PC-3 (cell line): Measurements from ENCODE around the gene SLC1A2. TPM values are rescaled to one million over a fixed set of nuclear protein-coding genes. Genes with fewer than 3 reads are reported as not detected.

ENCODE experiments used
- ATAC-seq: fragments of 200-7000 bp; cut with Tn5 transposase; 2 replicates; pipeline ENCODE4 v1.9.1; 2020; ENCODE audit warnings: mild to moderate bottlenecking, moderate library complexity
- BruUV-seq: library from RNA; stranded (reverse); fragments of 400-500 nt; replicated peaks from 2 replicates; lab custom pipeline; 2021; lab: Mats Ljungman, UMichigan
- CTCF ChIA-PET: fragments of 300-600 bp; sonication (Branson Sonifier 250); formaldehyde crosslinking; loops from one replicate; lab custom pipeline; 2022; ENCODE audit warnings: antibody characterized with exemption; lab: Charles Lee
- POLR2A ChIA-PET: fragments of 300-600 bp; sonication (Branson Sonifier 250); formaldehyde crosslinking; loops from one replicate; lab custom pipeline; 2022; ENCODE audit warnings: antibody characterized with exemption; ENCODE audit not compliant: unreplicated experiment; lab: Charles Lee
- DNase-seq: peaks from one replicate; pipeline ENCODE4 v3.0.0-alpha.2; 2015
- H2AFZ ChIP-seq: fragments of 300-600 bp; sonication (generic); 2 replicates; pipeline ENCODE4 v1.6.0; 2016; ENCODE audit warnings: antibody characterized with exemption, low read length
- H3F3A ChIP-seq: fragments of 300-600 bp; sonication (generic); one replicate; pipeline ENCODE4 v1.6.0; 2017; ENCODE audit warnings: antibody characterized with exemption, low read length, control low read depth, mild to moderate bottlenecking; ENCODE audit not compliant: unreplicated experiment
- H3K27ac ChIP-seq: fragments of 300-600 bp; sonication (generic); 2 replicates; pipeline ENCODE4 v1.5.1; 2016; ENCODE audit warnings: mild to moderate bottlenecking, low read length
- H3K27me3 ChIP-seq: fragments of 300-600 bp; sonication (generic); 2 replicates; pipeline ENCODE4 v1.6.1; 2016; ENCODE audit warnings: low read length, mixed read lengths
- H3K36me3 ChIP-seq: fragments of 300-600 bp; sonication (generic); 2 replicates; pipeline ENCODE4 v1.6.1; 2016; ENCODE audit warnings: low read depth, mixed run types, low read length, mixed read lengths
- H3K4me1 ChIP-seq: fragments of 300-600 bp; sonication (generic); 2 replicates; pipeline ENCODE4 v1.5.1; 2016; ENCODE audit warnings: low read length; ENCODE audit not compliant: insufficient read depth
- H3K4me2 ChIP-seq: fragments of 300-600 bp; sonication (generic); 2 replicates; pipeline ENCODE4 v1.6.0; 2016; ENCODE audit warnings: low read length
- H3K4me3 ChIP-seq: fragments of 300-600 bp; sonication (generic); 2 replicates; pipeline ENCODE4 v1.5.1; 2016; ENCODE audit warnings: mild to moderate bottlenecking, low read length, mixed read lengths
- H3K79me2 ChIP-seq: fragments of 300-600 bp; sonication (generic); 2 replicates; pipeline ENCODE4 v1.6.1; 2017; ENCODE audit warnings: low read length, mixed read lengths
- H3K9ac ChIP-seq: fragments of 300-600 bp; sonication (generic); 2 replicates; pipeline ENCODE4 v1.6.0; 2016; ENCODE audit warnings: mild to moderate bottlenecking, low read length
- H3K9me2 ChIP-seq: fragments of 300-600 bp; sonication (generic); replicated peaks from 2 replicates; pipeline ENCODE4 v1.6.1; 2016; ENCODE audit warnings: mixed run types, low read length, mixed read lengths
- H3K9me3 ChIP-seq: fragments of 300-600 bp; sonication (generic); 2 replicates; pipeline ENCODE4 v1.6.1; 2016; ENCODE audit warnings: low read length, mixed read lengths
- H4K20me1 ChIP-seq: fragments of 300-600 bp; sonication (generic); 2 replicates; pipeline ENCODE4 v1.6.1; 2016; ENCODE audit warnings: low read length, mixed read lengths
- CTCF ChIP-seq: fragments of 300-600 bp; sonication (generic); conservative IDR thresholded peaks from 2 replicates; pipeline ENCODE4 v1.5.1; 2017; ENCODE audit warnings: antibody characterized with exemption, low read depth, mild to moderate bottlenecking, low read length
- EZH2 ChIP-seq: fragments of 300-600 bp; sonication (generic); IDR thresholded peaks from one replicate; pipeline ENCODE4 v1.6.1; 2017; ENCODE audit warnings: antibody characterized with exemption, mild to moderate bottlenecking, low read length; ENCODE audit not compliant: unreplicated experiment
- EZH2phosphoT487 ChIP-seq: fragments of 300-600 bp; sonication (generic); IDR thresholded peaks from 2 replicates; pipeline ENCODE4 v1.6.1; 2018; ENCODE audit warnings: mild to moderate bottlenecking, antibody characterized with exemption, low read length, borderline replicate concordance
- intact Hi-C: fragments of 100-400 bp; cut with micrococcal nuclease; formaldehyde crosslinking; loops from 2 replicates; pipeline ENCODE4 v1.9.0; 2023
- total RNA-seq: library from RNA; depleted of rRNA; stranded (reverse); fragments of >200 nt; gene quantifications from 2 replicates; pipeline ENCODE4 v1.2.3, GENCODE V29; 2014

SLC1A2 gene
- total RNA-seq, 1 experiment from 2014 or later: 0.18 TPM

- no peak for ATAC-seq
- intact Hi-C loops: no loop called here
These were observed 151.9 kb downstream of the SLC1A2 start for GRCh38 chr11:35267504-35267903.

GRCh38 chr11:35265755-35266454 is 153.5 kb downstream of the SLC1A2 start:
- no peak for TF ChIP-seq EZH2
- no peak for TF ChIP-seq CTCF
- no peak for TF ChIP-seq EZH2phosphoT487
- Histone ChIP-seq H3K4me2 (no peak overlapping the region), H3K9me2 (no peaks in the 10 kb centered on the region), H3K36me3 (no peaks in the 10 kb centered on the region), H3K27me3 (no peaks in the 10 kb centered on the region), H2AFZ (no peak overlapping the region), H4K20me1 (no peaks in the 10 kb centered on the region), H3K27ac (no peak overlapping the region), H3K9ac (no peak overlapping the region), H3K9me3 (no peaks in the 10 kb centered on the region), H3F3A (no peaks in the 10 kb centered on the region), H3K79me2 (no peaks in the 10 kb centered on the region), H3K4me1 (peaks cover 8% of the 10 kb centered on the region), H3K4me3 (no peak overlapping the region)
- ChIA-PET POLR2A (no interaction called here), CTCF (no interaction called here)
- BruUV-seq: no TSS peak
- no peak for ATAC-seq
- intact Hi-C loops: no loop called here
- no peak for DNase-seq

More at GRCh38 chr11:35267504-35267903, 151.9 kb downstream of the SLC1A2 start:
- BruUV-seq: no TSS peak
- no peaks in the 10 kb centered on the region for H3F3A ChIP-seq
- H3K27me3 ChIP-seq: no peaks in the 10 kb centered on the region
- H3K4me1 ChIP-seq: peaks cover 4% of the 10 kb centered on the region; the same call in 1 of the 2 replicates
- ChIA-PET CTCF (no interaction called here), POLR2A (no interaction called here)
- no peak overlapping the region for H3K4me2 ChIP-seq
- no peak overlapping the region for H2AFZ ChIP-seq
- H3K36me3 ChIP-seq: no peaks in the 10 kb centered on the region
- TF ChIP-seq EZH2phosphoT487 (no peak), EZH2 (no peak), CTCF (no peak)
- no peaks in the 10 kb centered on the region for H4K20me1 ChIP-seq
- H3K9me3 ChIP-seq: no peaks in the 10 kb centered on the region
- H3K4me3 ChIP-seq: no peak overlapping the region
- H3K27ac ChIP-seq: 0 out of 2 replicates have a peak overlapping the region, but pooled peaks have one; percentile 8
- H3K9ac ChIP-seq: no peak overlapping the region
- peak; percentile 43 for DNase-seq
- no peaks in the 10 kb centered on the region for H3K9me2 ChIP-seq
- H3K79me2 ChIP-seq: no peaks in the 10 kb centered on the region

- Histone ChIP-seq H4K20me1 (no peaks in the 10 kb centered on the region), H3K27me3 (no peaks in the 10 kb centered on the region), H3K9me2 (no peaks in the 10 kb centered on the region), H3K27ac (no peak overlapping the region), H3K36me3 (no peaks in the 10 kb centered on the region), H3K4me1 (peaks cover 14% of the 10 kb centered on the region), H3K79me2 (no peaks in the 10 kb centered on the region), H3K4me3 (no peak overlapping the region), H3K9ac (no peak overlapping the region), H3K9me3 (no peaks in the 10 kb centered on the region), H3F3A (no peaks in the 10 kb centered on the region), H3K4me2 (no peak overlapping the region), H2AFZ (no peak overlapping the region)
- no TSS peak for BruUV-seq
- POLR2A ChIA-PET: interaction anchor here (0.6 kb wide), 1 partner anchor 338 kb away, joined by 4 read pairs; no protein-coding TSS in a partner anchor
- intact Hi-C loops: no loop called here
- TF ChIP-seq CTCF (no peak), EZH2phosphoT487 (no peak)
- ATAC-seq (no peak), DNase-seq (no peak)
- CTCF ChIA-PET: no interaction called here
These were observed 156.6 kb downstream of the SLC1A2 start for GRCh38 chr11:35262735-35263134.
